Stomach (tissue), 4 donors: ENCODE results near the gene CDK13.

Experiments used
- POLR2A ChIP-seq, 4 donors: fragments of 450-650 bp; IDR thresholded peaks; one replicate each; pipeline ENCODE4 v1.6.1; 2016; ENCODE audit warnings: antibody characterized with exemption in 4 of 4, control low read depth in 2 of 4, mild to moderate bottlenecking in 1 of 4, moderate library complexity in 1 of 4
- POLR2AphosphoS5 ChIP-seq, 3 donors: sonication (generic); formaldehyde crosslinking; IDR thresholded peaks; one replicate each; pipeline ENCODE4 v1.6.1; 2016; ENCODE audit warnings: antibody characterized with exemption in 3 of 3
- TF ChIP-seq, protein P1 (sequence below), 7 experiments: fragments of 450-650 bp in 4 of 7; fragments of 200-600 bp in 3 of 7; sonication (generic) in 3 of 7; IDR thresholded peaks; one replicate each; pipeline ENCODE4 v1.5.1; 2016 to 2019; ENCODE audit warnings: antibody characterized with exemption in 7 of 7, control low read depth in 2 of 7, mild to moderate bottlenecking in 1 of 7

- TF ChIP-seq, protein P1, sequence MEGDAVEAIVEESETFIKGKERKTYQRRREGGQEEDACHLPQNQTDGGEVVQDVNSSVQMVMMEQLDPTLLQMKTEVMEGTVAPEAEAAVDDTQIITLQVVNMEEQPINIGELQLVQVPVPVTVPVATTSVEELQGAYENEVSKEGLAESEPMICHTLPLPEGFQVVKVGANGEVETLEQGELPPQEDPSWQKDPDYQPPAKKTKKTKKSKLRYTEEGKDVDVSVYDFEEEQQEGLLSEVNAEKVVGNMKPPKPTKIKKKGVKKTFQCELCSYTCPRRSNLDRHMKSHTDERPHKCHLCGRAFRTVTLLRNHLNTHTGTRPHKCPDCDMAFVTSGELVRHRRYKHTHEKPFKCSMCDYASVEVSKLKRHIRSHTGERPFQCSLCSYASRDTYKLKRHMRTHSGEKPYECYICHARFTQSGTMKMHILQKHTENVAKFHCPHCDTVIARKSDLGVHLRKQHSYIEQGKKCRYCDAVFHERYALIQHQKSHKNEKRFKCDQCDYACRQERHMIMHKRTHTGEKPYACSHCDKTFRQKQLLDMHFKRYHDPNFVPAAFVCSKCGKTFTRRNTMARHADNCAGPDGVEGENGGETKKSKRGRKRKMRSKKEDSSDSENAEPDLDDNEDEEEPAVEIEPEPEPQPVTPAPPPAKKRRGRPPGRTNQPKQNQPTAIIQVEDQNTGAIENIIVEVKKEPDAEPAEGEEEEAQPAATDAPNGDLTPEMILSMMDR (IDR thresholded peaks at IDR 0.05): no peak
- TF ChIP-seq POLR2AphosphoS5 (IDR thresholded peaks at IDR 0.05) (no peak), POLR2A (IDR thresholded peaks at IDR 0.05) (no peak)
Measured at GRCh38 chr7:40027545-40027944, 77.5 kb downstream of the CDK13 start.
